Caco-2 (cell line): ENCODE results near the gene CNTN5. TPM values are rescaled to one million over a fixed set of nuclear protein-coding genes. Genes with fewer than 3 reads are reported as not detected.

ENCODE experiments used
- BruUV-seq: library from RNA; stranded (reverse); fragments of 400-500 nt; replicated peaks from 2 replicates; lab custom pipeline; 2021; lab: Mats Ljungman, UMichigan
- CTCF ChIA-PET: fragments of 300-600 bp; sonication (Branson Sonifier 250); formaldehyde crosslinking; loops from one replicate; lab custom pipeline; 2022; ENCODE audit warnings: antibody characterized with exemption; lab: Charles Lee
- POLR2A ChIA-PET: fragments of 300-600 bp; sonication (Branson Sonifier 250); formaldehyde crosslinking; loops from one replicate; lab custom pipeline; 2022; ENCODE audit warnings: antibody characterized with exemption; lab: Charles Lee
- DNase-seq, 2 experiments: peaks; one replicate each; pipeline versions ENCODE4 v3.0.0 to v3.0.0-alpha.2; 2020 to 2022
- H3K27me3 ChIP-seq: replicated peaks from 2 replicates; pipeline ENCODE4 v1.6.0; 2011; ENCODE audit warnings: low read length; ENCODE audit not compliant: control insufficient read depth, insufficient read depth
- H3K36me3 ChIP-seq: 2 replicates; pipeline ENCODE4 v1.5.1; 2011; ENCODE audit warnings: low read length; ENCODE audit not compliant: control insufficient read depth, insufficient read depth
- H3K4me1 ChIP-seq: fragments of 250-450 bp; sonication (Bioruptor Pico); 2 replicates; pipeline ENCODE4 v1.5.1; 2020; ENCODE audit warnings: mild to moderate bottlenecking
- H3K4me3 ChIP-seq: 2 replicates; pipeline ENCODE4 v1.5.1; 2011; ENCODE audit warnings: low read depth, mild to moderate bottlenecking, control low read depth, low read length
- H3K9me3 ChIP-seq: fragments of 250-450 bp; sonication (Bioruptor Pico); 2 replicates; pipeline ENCODE4 v1.5.1; 2020; ENCODE audit warnings: mild to moderate bottlenecking, moderate library complexity
- H3K27ac Mint-ChIP-seq: one replicate; pipeline ENCODE4 v1.8.0; 2022; ENCODE audit warnings: mixed read lengths; ENCODE audit not compliant: unreplicated experiment
- H3K27me3 Mint-ChIP-seq: one replicate; pipeline ENCODE4 v1.8.0; 2022; ENCODE audit warnings: mixed read lengths; ENCODE audit not compliant: insufficient read depth, unreplicated experiment
- H3K36me3 Mint-ChIP-seq: one replicate; pipeline ENCODE4 v1.8.0; 2022; ENCODE audit warnings: mild to moderate bottlenecking, mixed read lengths; ENCODE audit not compliant: insufficient read depth, unreplicated experiment
- H3K4me1 Mint-ChIP-seq: one replicate; pipeline ENCODE4 v1.8.0; 2022; ENCODE audit warnings: low read depth, mixed read lengths; ENCODE audit not compliant: unreplicated experiment
- H3K4me3 Mint-ChIP-seq: one replicate; pipeline ENCODE4 v1.8.0; 2022; ENCODE audit warnings: mild to moderate bottlenecking, moderate library complexity, mixed read lengths; ENCODE audit not compliant: unreplicated experiment
- H3K9me3 Mint-ChIP-seq: one replicate; pipeline ENCODE4 v1.8.0; 2022; ENCODE audit warnings: mixed read lengths; ENCODE audit not compliant: unreplicated experiment
- intact Hi-C: fragments of 100-400 bp; cut with micrococcal nuclease; formaldehyde crosslinking; loops from one replicate; pipeline ENCODE4 v1.10.0; 2022; ENCODE audit not compliant: unreplicated experiment
- total RNA-seq: library from RNA; stranded (reverse); gene quantifications from 2 replicates; pipeline ENCODE4 v1.2.3, GENCODE V29; 2022
- TF ChIP-seq, protein P1 (sequence below), 2 experiments: fragments of 200-600 bp in 1 of 2; IDR thresholded peaks; 1 replicate in 1 of 2; 2 replicates in 1 of 2; pipeline versions ENCODE4 v1.5.1 to v1.8.0; 2011 to 2022; ENCODE audit warnings: antibody characterized with exemption in 1 of 2, control low read depth in 1 of 2, inconsistent platforms in 1 of 2, low read depth in 1 of 2, low read length in 1 of 2, mild to moderate bottlenecking in 1 of 2, moderate library complexity in 1 of 2; ENCODE audit not compliant: insufficient read depth in 1 of 2, severe bottlenecking in 1 of 2, unreplicated experiment in 1 of 2

CNTN5 gene
- total RNA-seq, 1 experiment from 2014 or later: 1.00 TPM

DNA sequence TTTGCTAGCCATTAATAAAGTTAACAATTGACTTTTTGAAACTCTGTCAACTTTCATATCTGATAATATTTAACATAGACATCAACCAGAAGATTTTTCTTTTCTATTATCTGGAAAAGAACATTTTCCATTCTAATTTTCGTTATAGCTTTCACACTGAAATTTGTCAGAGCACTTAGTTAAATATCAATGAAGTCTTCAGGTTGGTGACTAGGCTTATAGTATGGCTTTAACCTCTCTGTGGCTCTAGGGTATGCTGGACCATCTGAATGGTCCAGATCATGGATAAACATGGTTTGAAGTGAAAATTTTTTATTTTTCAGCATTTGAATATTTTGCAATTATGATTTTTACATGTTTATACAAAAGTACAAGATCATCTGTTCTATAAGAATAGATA is 548.1 kb downstream of the CNTN5 start:
- DNase-seq: no peak
- intact Hi-C loops: no loop called here
- no peaks in the 10 kb centered on the region for H3K27me3 ChIP-seq
- H3K27me3 Mint-ChIP-seq: no peaks in the 10 kb centered on the region
- no peaks in the 10 kb centered on the region for H3K4me1 Mint-ChIP-seq
- H3K9me3 ChIP-seq: no peaks in the 10 kb centered on the region
- no peak overlapping the region for H3K4me3 Mint-ChIP-seq
- H3K36me3 Mint-ChIP-seq: no peaks in the 10 kb centered on the region
- H3K4me1 ChIP-seq: no peaks in the 10 kb centered on the region
- no peaks in the 10 kb centered on the region for H3K9me3 Mint-ChIP-seq
- H3K4me3 ChIP-seq: no peak overlapping the region
- no TSS peak for BruUV-seq
- no peak overlapping the region for H3K27ac Mint-ChIP-seq
- ChIA-PET CTCF (no interaction called here), POLR2A (no interaction called here)
- TF ChIP-seq, protein P1, sequence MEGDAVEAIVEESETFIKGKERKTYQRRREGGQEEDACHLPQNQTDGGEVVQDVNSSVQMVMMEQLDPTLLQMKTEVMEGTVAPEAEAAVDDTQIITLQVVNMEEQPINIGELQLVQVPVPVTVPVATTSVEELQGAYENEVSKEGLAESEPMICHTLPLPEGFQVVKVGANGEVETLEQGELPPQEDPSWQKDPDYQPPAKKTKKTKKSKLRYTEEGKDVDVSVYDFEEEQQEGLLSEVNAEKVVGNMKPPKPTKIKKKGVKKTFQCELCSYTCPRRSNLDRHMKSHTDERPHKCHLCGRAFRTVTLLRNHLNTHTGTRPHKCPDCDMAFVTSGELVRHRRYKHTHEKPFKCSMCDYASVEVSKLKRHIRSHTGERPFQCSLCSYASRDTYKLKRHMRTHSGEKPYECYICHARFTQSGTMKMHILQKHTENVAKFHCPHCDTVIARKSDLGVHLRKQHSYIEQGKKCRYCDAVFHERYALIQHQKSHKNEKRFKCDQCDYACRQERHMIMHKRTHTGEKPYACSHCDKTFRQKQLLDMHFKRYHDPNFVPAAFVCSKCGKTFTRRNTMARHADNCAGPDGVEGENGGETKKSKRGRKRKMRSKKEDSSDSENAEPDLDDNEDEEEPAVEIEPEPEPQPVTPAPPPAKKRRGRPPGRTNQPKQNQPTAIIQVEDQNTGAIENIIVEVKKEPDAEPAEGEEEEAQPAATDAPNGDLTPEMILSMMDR (IDR thresholded peaks at IDR 0.05; ENCODE audit: insufficient read depth in 1 of 2, low read depth in 1 of 2, low read length in 1 of 2, severe bottlenecking in 1 of 2, unreplicated experiment in 1 of 2): no peak
- no peaks in the 10 kb centered on the region for H3K36me3 ChIP-seq

DNA sequence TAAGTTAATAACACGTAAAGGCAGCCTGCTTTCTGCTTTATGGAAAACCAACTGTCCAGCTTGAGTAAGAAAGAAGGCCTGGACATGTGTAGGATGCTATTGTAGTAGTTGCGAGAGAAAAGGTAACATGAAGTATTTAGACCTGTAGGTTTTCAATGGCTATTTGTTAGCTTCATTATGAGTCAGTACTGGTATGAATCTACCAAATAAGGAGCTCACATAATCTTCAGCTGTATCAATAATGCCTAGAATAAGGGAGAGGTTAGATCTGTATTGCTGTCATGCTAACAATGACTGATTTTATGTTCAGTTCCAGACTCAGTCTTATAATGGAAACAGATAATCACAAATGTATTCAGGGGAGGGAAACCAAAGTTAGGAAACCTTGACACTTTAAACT is 550.3 kb downstream of the CNTN5 start:
- H3K36me3 ChIP-seq: no peaks in the 10 kb centered on the region
- H3K4me3 ChIP-seq: no peak overlapping the region
- no peaks in the 10 kb centered on the region for H3K9me3 ChIP-seq
- no TSS peak for BruUV-seq
- Mint-ChIP-seq H3K4me3 (no peak overlapping the region), H3K27ac (no peak overlapping the region), H3K27me3 (peaks cover 2% of the 10 kb centered on the region), H3K9me3 (no peaks in the 10 kb centered on the region), H3K36me3 (no peaks in the 10 kb centered on the region), H3K4me1 (no peaks in the 10 kb centered on the region)
- no peak for DNase-seq
- no peaks in the 10 kb centered on the region for H3K4me1 ChIP-seq
- ChIA-PET CTCF (no interaction called here), POLR2A (no interaction called here)
- no peaks in the 10 kb centered on the region for H3K27me3 ChIP-seq
- intact Hi-C loops: no loop called here
- TF ChIP-seq, protein P1 (IDR thresholded peaks at IDR 0.05; ENCODE audit: insufficient read depth in 1 of 2, low read depth in 1 of 2, low read length in 1 of 2, severe bottlenecking in 1 of 2, unreplicated experiment in 1 of 2): no peak

DNA sequence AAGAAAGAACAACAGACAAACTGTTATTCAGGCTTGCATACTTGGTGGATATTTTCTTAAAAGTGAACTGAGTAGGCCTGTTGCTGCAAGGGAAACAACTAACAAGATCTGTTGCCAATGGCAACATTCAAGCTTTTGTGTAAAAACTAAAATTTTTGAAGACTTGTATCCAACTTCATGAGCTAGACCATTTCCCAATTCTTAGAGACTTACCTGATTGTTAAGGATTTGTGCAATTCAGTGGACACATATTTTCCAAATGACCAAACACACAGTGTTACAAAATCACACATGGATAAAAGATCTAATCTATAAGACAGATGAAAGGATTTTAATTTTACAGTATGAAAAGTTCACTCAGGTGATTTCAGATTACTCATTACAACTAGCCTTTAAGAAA is 564.1 kb downstream of the CNTN5 start:
- H3K4me1 Mint-ChIP-seq: peaks cover 3% of the 10 kb centered on the region
- BruUV-seq: no TSS peak
- no peak for DNase-seq
- H3K9me3 Mint-ChIP-seq: peaks cover 11% of the 10 kb centered on the region
- POLR2A ChIA-PET: no interaction called here
- no peak overlapping the region for H3K4me3 Mint-ChIP-seq
- Histone ChIP-seq H3K4me1 (no peaks in the 10 kb centered on the region), H3K27me3 (no peaks in the 10 kb centered on the region), H3K4me3 (no peak overlapping the region), H3K9me3 (no peaks in the 10 kb centered on the region), H3K36me3 (no peaks in the 10 kb centered on the region)
- intact Hi-C loops: no loop called here
- H3K27me3 Mint-ChIP-seq: peaks cover 2% of the 10 kb centered on the region
- no peak overlapping the region for H3K27ac Mint-ChIP-seq
- TF ChIP-seq, protein P1 (IDR thresholded peaks at IDR 0.05; ENCODE audit: insufficient read depth in 1 of 2, low read depth in 1 of 2, low read length in 1 of 2, severe bottlenecking in 1 of 2, unreplicated experiment in 1 of 2): no peak
- H3K36me3 Mint-ChIP-seq: no peaks in the 10 kb centered on the region
- CTCF ChIA-PET: no interaction called here
